D721Med (cell line): ENCODE measurements around the gene RRP1.

Experiments used
- DNase-seq: peaks from one replicate; pipeline ENCODE4 v3.0.0; 2011; ENCODE audit warnings: low spot score; ENCODE audit not compliant: insufficient read length
- FAIRE-seq: peaks from 2 replicates; lab custom pipeline; 2011; peaks lifted over from hg19 to GRCh38; lab: Jason Lieb, UNC
- CTCF ChIP-seq: IDR thresholded peaks from 2 replicates; pipeline ENCODE4 v1.5.1; 2012; ENCODE audit warnings: mild to moderate bottlenecking, control low read depth; ENCODE audit not compliant: insufficient read depth; ENCODE audit errors: missing control alignments

The RRP1 gene, protein sequence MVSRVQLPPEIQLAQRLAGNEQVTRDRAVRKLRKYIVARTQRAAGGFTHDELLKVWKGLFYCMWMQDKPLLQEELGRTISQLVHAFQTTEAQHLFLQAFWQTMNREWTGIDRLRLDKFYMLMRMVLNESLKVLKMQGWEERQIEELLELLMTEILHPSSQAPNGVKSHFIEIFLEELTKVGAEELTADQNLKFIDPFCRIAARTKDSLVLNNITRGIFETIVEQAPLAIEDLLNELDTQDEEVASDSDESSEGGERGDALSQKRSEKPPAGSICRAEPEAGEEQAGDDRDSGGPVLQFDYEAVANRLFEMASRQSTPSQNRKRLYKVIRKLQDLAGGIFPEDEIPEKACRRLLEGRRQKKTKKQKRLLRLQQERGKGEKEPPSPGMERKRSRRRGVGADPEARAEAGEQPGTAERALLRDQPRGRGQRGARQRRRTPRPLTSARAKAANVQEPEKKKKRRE

DNA sequence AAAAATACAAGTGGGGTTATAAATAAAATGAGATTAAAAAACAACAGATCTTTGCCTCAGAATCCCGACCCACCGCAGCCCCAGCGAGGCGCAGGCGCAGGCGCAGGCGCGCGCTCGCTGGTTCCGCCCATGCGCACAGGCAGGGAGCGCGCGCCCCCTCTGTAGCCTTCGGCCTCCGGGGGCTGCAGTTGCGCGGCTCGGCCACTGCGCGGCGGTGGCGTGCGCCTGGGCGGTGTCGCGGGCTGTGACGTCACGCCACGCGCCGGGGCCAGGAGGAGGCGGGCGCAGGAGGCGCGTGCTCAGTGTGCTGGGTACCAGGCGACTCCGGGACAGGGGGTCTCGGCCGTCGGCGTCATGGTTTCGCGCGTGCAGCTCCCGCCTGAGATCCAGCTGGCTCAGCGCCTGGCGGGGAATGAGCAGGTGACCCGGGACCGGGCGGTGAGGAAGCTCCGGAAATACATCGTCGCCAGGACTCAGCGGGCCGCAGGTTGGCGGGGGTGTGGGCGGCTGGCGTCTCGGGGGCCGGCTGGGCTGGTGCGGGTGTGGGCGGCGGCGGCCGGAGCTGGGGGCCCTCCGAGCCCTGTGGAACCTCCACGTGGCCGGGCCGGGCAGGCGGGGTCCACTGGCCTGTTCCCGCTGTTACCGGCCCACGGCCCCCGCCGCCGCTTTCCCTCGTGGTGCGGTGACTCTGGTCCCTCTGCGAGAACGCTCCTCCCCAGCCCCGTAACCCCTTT is at the start of gene RRP1:
Gene RRP1, plus strand, starts transcription at position 302 of the 734 bp plus-strand sequence. Its CDS starts 53 bp downstream, at position 355.
- DNase-seq = peak; percentile 94
- FAIRE-seq = no peak
- TF ChIP-seq CTCF = peak; percentile 78

GRCh38 chr21:43739621-43740435 is 49.5 kb upstream of the RRP1 start:
- FAIRE-seq (no peak), DNase-seq (no peak)
- no peak for TF ChIP-seq CTCF

DNA sequence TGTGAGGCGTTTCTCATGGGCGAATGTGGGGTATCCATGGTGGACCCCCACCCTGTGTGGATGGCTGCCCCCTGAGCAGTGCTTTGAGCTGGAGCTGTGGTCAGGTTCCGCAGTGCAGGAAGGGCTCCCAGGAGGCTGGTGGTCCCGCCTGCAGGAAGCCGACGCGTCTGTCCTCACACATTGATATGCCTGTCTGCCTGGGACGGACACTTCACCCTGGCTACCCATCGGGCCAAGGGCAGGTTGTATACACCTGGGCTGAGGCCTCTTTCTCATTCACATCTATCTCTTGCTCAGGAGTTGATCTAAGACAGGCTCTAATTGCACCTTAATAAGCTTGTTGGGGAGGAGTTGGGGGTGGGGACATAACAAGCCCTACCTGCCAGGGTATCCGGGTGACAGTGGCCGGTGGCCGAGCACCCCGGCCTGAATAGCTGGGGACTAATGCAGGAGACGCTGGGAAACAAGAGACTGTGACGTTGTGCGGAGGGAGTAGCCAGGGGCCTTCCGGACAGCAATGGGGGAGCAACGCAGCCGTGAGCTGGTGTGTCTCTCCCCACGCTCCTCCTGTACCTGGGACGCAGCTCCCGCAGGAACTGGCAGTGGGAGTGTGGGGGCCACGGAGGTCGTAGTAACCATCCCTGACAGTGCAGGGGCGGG is 48.8 kb upstream of the RRP1 start:
- FAIRE-seq (no peak), DNase-seq (no peak)
- TF ChIP-seq CTCF = no peak

GRCh38 chr21:43741423-43742096 is 47.8 kb upstream of the RRP1 start:
- FAIRE-seq (no peak), DNase-seq (no peak)
- no peak for TF ChIP-seq CTCF

DNA sequence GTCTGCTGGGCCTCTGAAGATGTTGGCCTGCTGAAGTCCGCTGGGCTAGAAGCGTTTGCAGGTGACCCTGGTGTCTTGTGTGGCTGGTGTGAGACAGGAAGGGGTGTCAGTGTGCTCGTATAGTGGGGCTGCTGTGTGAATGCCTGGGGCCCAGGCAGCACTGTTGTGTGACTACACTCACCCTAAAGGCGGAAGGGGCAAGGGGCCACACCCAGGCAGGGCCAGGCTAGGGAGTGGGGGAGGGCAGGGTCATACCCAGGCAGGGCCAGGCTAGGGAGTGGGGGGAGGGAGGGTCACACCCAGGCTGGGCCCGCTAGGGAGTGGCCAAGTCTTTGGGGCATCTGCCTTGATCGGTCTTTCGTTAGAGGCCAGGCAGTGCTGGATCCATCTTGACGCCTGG is 45.4 kb upstream of the RRP1 start:
- DNase-seq (no peak), FAIRE-seq (no peak)
- TF ChIP-seq CTCF = no peak

GRCh38 chr21:43744725-43745124 is 44.7 kb upstream of the RRP1 start:
- FAIRE-seq (no peak), DNase-seq (no peak)
- TF ChIP-seq CTCF = no peak
